Fibroblast of villous mesenchyme (primary cell): Measurements from ENCODE around the gene PTPN5. TPM values are rescaled to one million over a fixed set of nuclear protein-coding genes. Genes with fewer than 3 reads are reported as not detected.

ENCODE experiments used
- DNase-seq: peaks from one replicate; pipeline ENCODE4 v3.0.0-alpha.2; 2010; ENCODE audit warnings: low read depth
- H3K4me3 ChIP-seq: 2 replicates; pipeline ENCODE4 v1.5.1; 2011; ENCODE audit warnings: low read depth, mild to moderate bottlenecking, low read length
- total RNA-seq: library from RNA; depleted of rRNA; stranded (reverse); fragments of >200 nt; gene quantifications from 2 replicates; pipeline ENCODE4 v1.2.3, GENCODE V29; 2012
- TF ChIP-seq, protein P1 (sequence below): IDR thresholded peaks from 2 replicates; pipeline ENCODE4 v1.5.1; 2012; ENCODE audit warnings: low read depth, mild to moderate bottlenecking, low read length; ENCODE audit not compliant: insufficient read depth

The PTPN5 gene
- total RNA-seq, 1 donor = not detected

- no peak for DNase-seq
- H3K4me3 ChIP-seq = no peak overlapping the region
- TF ChIP-seq, protein P1, sequence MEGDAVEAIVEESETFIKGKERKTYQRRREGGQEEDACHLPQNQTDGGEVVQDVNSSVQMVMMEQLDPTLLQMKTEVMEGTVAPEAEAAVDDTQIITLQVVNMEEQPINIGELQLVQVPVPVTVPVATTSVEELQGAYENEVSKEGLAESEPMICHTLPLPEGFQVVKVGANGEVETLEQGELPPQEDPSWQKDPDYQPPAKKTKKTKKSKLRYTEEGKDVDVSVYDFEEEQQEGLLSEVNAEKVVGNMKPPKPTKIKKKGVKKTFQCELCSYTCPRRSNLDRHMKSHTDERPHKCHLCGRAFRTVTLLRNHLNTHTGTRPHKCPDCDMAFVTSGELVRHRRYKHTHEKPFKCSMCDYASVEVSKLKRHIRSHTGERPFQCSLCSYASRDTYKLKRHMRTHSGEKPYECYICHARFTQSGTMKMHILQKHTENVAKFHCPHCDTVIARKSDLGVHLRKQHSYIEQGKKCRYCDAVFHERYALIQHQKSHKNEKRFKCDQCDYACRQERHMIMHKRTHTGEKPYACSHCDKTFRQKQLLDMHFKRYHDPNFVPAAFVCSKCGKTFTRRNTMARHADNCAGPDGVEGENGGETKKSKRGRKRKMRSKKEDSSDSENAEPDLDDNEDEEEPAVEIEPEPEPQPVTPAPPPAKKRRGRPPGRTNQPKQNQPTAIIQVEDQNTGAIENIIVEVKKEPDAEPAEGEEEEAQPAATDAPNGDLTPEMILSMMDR = no peak
These were observed 76.1 kb downstream of the PTPN5 start for GRCh38 chr11:18715476-18715875.

- no peak overlapping the region for H3K4me3 ChIP-seq
- DNase-seq = no peak
- TF ChIP-seq, protein P1 = no peak
These were observed 77.2 kb downstream of the PTPN5 start for GRCh38 chr11:18714443-18714780.

- no peak overlapping the region for H3K4me3 ChIP-seq
- TF ChIP-seq, protein P1 = no peak
- DNase-seq = no peak
These were observed 77.8 kb downstream of the PTPN5 start for GRCh38 chr11:18713646-18714442.

DNA sequence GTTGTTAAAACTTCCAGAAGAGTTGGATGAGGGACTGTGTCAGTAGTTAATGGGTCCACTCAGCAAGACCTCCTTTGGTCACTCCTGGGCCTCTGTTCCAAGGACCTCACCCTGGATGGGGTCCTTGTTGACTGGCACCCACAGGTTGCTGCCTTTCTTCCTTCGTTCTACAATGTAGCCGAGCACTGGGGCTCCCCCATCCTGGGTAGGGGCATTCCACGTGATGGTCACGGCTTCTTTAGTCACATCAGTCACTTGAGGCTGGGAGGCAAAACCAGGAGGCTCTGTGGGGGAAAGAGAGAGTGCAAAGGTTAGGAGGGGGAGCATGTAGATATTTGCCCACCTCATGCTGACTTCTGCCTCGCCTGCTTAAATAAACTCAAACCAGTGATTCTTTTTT is 81.1 kb downstream of the PTPN5 start:
- no peak for DNase-seq
- TF ChIP-seq, protein P1 = no peak
- H3K4me3 ChIP-seq = no peak overlapping the region

DNA sequence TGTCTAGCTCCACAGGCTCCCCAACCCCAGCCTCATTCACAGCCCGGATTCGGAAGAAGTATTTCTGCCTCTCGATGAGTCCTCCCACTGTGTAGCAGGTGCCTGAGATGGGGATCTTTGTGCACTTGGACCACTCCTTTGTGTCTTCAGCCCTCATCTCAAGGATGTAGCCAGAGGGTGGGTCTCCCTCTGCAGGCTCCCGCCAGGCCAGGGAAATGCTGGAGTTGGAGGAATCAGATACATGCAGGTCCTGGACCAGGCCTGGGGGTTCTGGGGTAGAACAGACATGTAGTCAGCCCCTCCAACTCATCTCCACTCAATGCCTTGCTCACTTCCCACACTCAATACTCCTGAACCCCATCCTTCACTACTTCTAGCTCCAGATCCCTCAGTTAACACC is 82.2 kb downstream of the PTPN5 start:
- H3K4me3 ChIP-seq = no peak overlapping the region
- TF ChIP-seq, protein P1 = no peak
- no peak for DNase-seq

DNA sequence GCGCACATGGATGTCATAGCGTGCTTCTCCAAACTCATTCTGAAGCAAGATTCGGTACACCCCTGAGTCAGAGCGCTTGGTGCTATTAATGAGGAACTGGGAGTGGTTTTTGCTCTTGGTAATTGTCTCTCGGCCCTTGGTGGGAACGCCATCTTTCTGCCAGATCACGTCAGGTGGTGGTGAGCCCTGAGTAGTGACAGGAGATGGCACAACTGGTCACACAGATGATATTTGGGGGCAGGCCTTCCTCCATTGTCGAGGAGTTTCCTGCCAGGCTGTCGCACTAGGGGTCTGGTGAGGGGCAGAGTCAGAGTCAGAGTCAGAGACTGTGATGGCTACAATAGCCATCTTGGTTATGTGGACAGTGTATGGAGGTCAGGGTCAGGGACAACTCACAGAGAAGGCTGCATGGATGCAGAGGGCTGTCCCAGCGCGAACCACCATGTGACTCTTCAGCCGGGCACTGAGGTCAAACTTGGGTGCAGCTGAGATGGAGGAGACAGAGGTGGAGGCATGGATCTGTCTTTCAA is 83.7 kb downstream of the PTPN5 start:
- no peak for DNase-seq
- TF ChIP-seq, protein P1 = no peak
- H3K4me3 ChIP-seq = no peak overlapping the region
